SK-N-SH (cell line): ENCODE data around the gene PPP1CA. TPM values are rescaled to one million over a fixed set of nuclear protein-coding genes. Genes with fewer than 3 reads are reported as not detected.
A peak's percentile ranks its signal among the peaks of the same experiment; 100 is the strongest.

ENCODE experiments used
- CTCF ChIA-PET: fragments of 300-600, 350-600 bp; formaldehyde crosslinking; extraction: SDS; loops from one replicate; lab custom pipeline; 2021; lab: Yijun Ruan, JAX
- POLR2A ChIA-PET: fragments of 350-600 bp; sonication (Branson Sonifier 250); formaldehyde crosslinking; extraction: SDS; loops from one replicate; lab custom pipeline; 2020; ENCODE audit warnings: antibody characterized with exemption, inconsistent platforms; lab: Yijun Ruan, JAX
- DNase-seq: peaks from one replicate; pipeline ENCODE4 v3.0.0; 2012
- H2AFZ ChIP-seq: fragments of 200-600 bp; sonication (generic); 2 replicates; pipeline ENCODE4 v1.8.1; 2016; ENCODE audit warnings: antibody characterized with exemption, mild to moderate bottlenecking, low read depth
- H3F3A ChIP-seq: fragments of 200-600 bp; sonication (generic); replicated peaks from 2 replicates; pipeline ENCODE3; 2016; ENCODE audit warnings: antibody characterized with exemption, mild to moderate bottlenecking; ENCODE audit not compliant: insufficient read depth
- H3K27ac ChIP-seq, 2 experiments: fragments of 200-500 bp in 1 of 2; fragments of 200-600 bp in 1 of 2; sonication (Bioruptor generic) in 1 of 2; sonication (generic), shearing (Covaris generic) in 1 of 2; 2 replicates each; pipeline versions ENCODE4 v1.5.1 to v1.6.1; 2014 to 2016; ENCODE audit warnings: low read depth in 2 of 2, inconsistent platforms in 1 of 2, low read length in 1 of 2, mild to moderate bottlenecking in 1 of 2, mixed read lengths in 1 of 2
- H3K27me3 ChIP-seq: fragments of 200-600 bp; sonication (generic), shearing (Covaris generic); 2 replicates; pipeline ENCODE4 v1.6.1; 2016; ENCODE audit warnings: mixed run types; ENCODE audit not compliant: insufficient read depth
- H3K36me3 ChIP-seq, 2 experiments: fragments of 200-500 bp in 1 of 2; fragments of 200-600 bp in 1 of 2; sonication (Bioruptor generic) in 1 of 2; sonication (generic) in 1 of 2; replicated peaks in 1 of 2; 2 replicates each; pipeline versions ENCODE3 to v1.5.1; 2014 to 2016; ENCODE audit warnings: low read length in 1 of 2, mild to moderate bottlenecking in 1 of 2; ENCODE audit not compliant: insufficient read depth in 2 of 2, control insufficient read depth in 1 of 2
- H3K4me1 ChIP-seq, 2 experiments: fragments of 200-500 bp in 1 of 2; fragments of 200-600 bp in 1 of 2; sonication (Bioruptor generic) in 1 of 2; sonication (generic), shearing (Covaris generic) in 1 of 2; 2 replicates each; pipeline versions ENCODE4 v1.5.1 to v1.6.1; 2014 to 2016; ENCODE audit warnings: low read depth in 1 of 2, low read length in 1 of 2, mixed run types in 1 of 2; ENCODE audit not compliant: insufficient read depth in 2 of 2, control insufficient read depth in 1 of 2
- H3K4me2 ChIP-seq: fragments of 200-600 bp; sonication (generic), shearing (Covaris generic); 2 replicates; pipeline ENCODE4 v1.6.1; 2017; ENCODE audit warnings: mixed run types
- H3K4me3 ChIP-seq, 2 experiments: fragments of 200-500 bp in 1 of 2; fragments of 200-600 bp in 1 of 2; sonication (Bioruptor generic) in 1 of 2; sonication (generic), shearing (Covaris generic) in 1 of 2; 2 replicates each; pipeline versions ENCODE4 v1.5.1 to v1.8.1; 2014 to 2016; ENCODE audit warnings: low read depth in 2 of 2, inconsistent platforms in 1 of 2, low read length in 1 of 2, mild to moderate bottlenecking in 1 of 2, mixed read lengths in 1 of 2, moderate library complexity in 1 of 2
- H3K79me2 ChIP-seq: fragments of 200-600 bp; sonication (generic); 2 replicates; pipeline ENCODE4 v1.8.1; 2017; ENCODE audit warnings: mild to moderate bottlenecking; ENCODE audit not compliant: insufficient read depth
- H3K9ac ChIP-seq: fragments of 200-600 bp; sonication (generic); 2 replicates; pipeline ENCODE4 v1.6.1; 2017; ENCODE audit warnings: mixed run types
- H3K9me2 ChIP-seq: fragments of 200-600 bp; sonication (generic); 2 replicates; pipeline ENCODE4 v1.6.1; 2017; ENCODE audit warnings: mixed run types
- H3K9me3 ChIP-seq: fragments of 200-600 bp; sonication (generic); 2 replicates; pipeline ENCODE4 v1.6.1; 2017; ENCODE audit warnings: mixed run types, mild to moderate bottlenecking, moderate library complexity
- H4K20me1 ChIP-seq: fragments of 200-600 bp; sonication (generic); 2 replicates; pipeline ENCODE4 v1.6.1; 2017; ENCODE audit warnings: mild to moderate bottlenecking, mixed run types; ENCODE audit not compliant: insufficient read depth
- CHD2 ChIP-seq: fragments of 150-350 bp; IDR thresholded peaks from 2 replicates; pipeline ENCODE4 v1.6.1; 2018; ENCODE audit warnings: low read length; ENCODE audit not compliant: partially characterized antibody
- CTCF ChIP-seq: fragments of 200-600 bp; sonication (generic); IDR thresholded peaks from 2 replicates; pipeline ENCODE4 v1.6.1; 2017; ENCODE audit warnings: antibody characterized with exemption, mild to moderate bottlenecking, moderate library complexity
- FOXJ3 ChIP-seq: sonication (generic); formaldehyde crosslinking; IDR thresholded peaks from 2 replicates; pipeline ENCODE4 v1.5.1; 2020; ENCODE audit warnings: mild to moderate bottlenecking, missing genetic modification reagents
- FOXM1 ChIP-seq: IDR thresholded peaks from 2 replicates; pipeline ENCODE4 v1.4.0; 2012; ENCODE audit warnings: low read depth, mild to moderate bottlenecking
- JUND ChIP-seq: IDR thresholded peaks from 2 replicates; pipeline ENCODE4 v1.4.0; 2012
- MEF2A ChIP-seq: IDR thresholded peaks from 2 replicates; pipeline ENCODE4 v1.4.0; 2012; ENCODE audit warnings: low read depth, borderline replicate concordance
- MXI1 ChIP-seq: IDR thresholded peaks from 2 replicates; pipeline ENCODE4 v1.6.1; 2012; ENCODE audit warnings: mild to moderate bottlenecking, low read depth, low read length, improper control_type of control experiment
- NRF1 ChIP-seq: IDR thresholded peaks from 2 replicates; pipeline ENCODE4 v1.6.1; 2012; ENCODE audit warnings: low read depth, mild to moderate bottlenecking, low read length
- PBX3 ChIP-seq: IDR thresholded peaks from 2 replicates; pipeline ENCODE4; 2012
- POLR2AphosphoS5 ChIP-seq: IDR thresholded peaks from 2 replicates; pipeline ENCODE4 v1.6.1; 2012; ENCODE audit warnings: low read depth, low read length
- RCOR1 ChIP-seq: fragments of 150-350 bp; IDR thresholded peaks from 2 replicates; pipeline ENCODE4 v1.6.1; 2017; ENCODE audit warnings: antibody characterized with exemption, low read length
- RXRA ChIP-seq: IDR thresholded peaks from 2 replicates; pipeline ENCODE4 v1.4.0; 2012; ENCODE audit warnings: low read depth, mild to moderate bottlenecking, borderline replicate concordance
- SIN3A ChIP-seq: IDR thresholded peaks from 2 replicates; pipeline ENCODE4 v1.6.1; 2012; ENCODE audit warnings: low read depth, mild to moderate bottlenecking, low read length, moderate library complexity, borderline replicate concordance
- TAF1 ChIP-seq: IDR thresholded peaks from 2 replicates; pipeline ENCODE4 v1.6.1; 2012; ENCODE audit warnings: low read depth, mild to moderate bottlenecking, low read length, moderate library complexity, borderline replicate concordance
- TEAD4 ChIP-seq: IDR thresholded peaks from 2 replicates; pipeline ENCODE4 v1.4.0; 2012; ENCODE audit warnings: mild to moderate bottlenecking, borderline replicate concordance; ENCODE audit not compliant: insufficient read depth
- WGBS: methylation state at CpG from one replicate; pipeline ENCODE4 v1.1.6; 2017; ENCODE audit warnings: low lambda C conversion rate; 5-methylcytosine and 5-hydroxymethylcytosine counted together
- polyA plus RNA-seq, 3 experiments: library from polyadenylated mRNA; depleted of rRNA; stranded (reverse); fragments of >200 nt; gene quantifications; 2 replicates each; pipeline ENCODE4 v1.2.3, GENCODE V29; 2012
- TF ChIP-seq, protein P1 (sequence below): IDR thresholded peaks from 2 replicates; pipeline ENCODE4 v1.4.0; 2012; ENCODE audit warnings: low read depth, borderline replicate concordance
- TF ChIP-seq, protein P2 (sequence below): IDR thresholded peaks from 2 replicates; pipeline ENCODE4 v1.4.0; 2012; ENCODE audit warnings: low read depth, borderline replicate concordance
- TF ChIP-seq, protein P3 (sequence below): IDR thresholded peaks from 2 replicates; pipeline ENCODE4 v1.4.0; 2012; ENCODE audit warnings: low read depth

PPP1CA gene
- polyA plus RNA-seq, 1 of the 3 experiments (the other 2 are of a cell fraction): 261 TPM

GRCh38 chr11:67355023-67355793 is 46.5 kb downstream of the PPP1CA start (continued):
- TF ChIP-seq CTCF (no peak), TEAD4 (no peak), RXRA (no peak), JUND (no peak), CHD2 (no peak), MXI1 (no peak)

- no peaks in the 10 kb centered on the region for H3K9me2 ChIP-seq
- peak overlapping the region; percentile 91 to 99 for H3K27ac ChIP-seq
- peaks cover 3% of the 10 kb centered on the region; the same call in 1 of the 2 replicates for H4K20me1 ChIP-seq
- H3K27me3 ChIP-seq: no peaks in the 10 kb centered on the region
- POLR2A ChIA-PET: interaction anchor here (0.6 to 3.2 kb wide), 6 partner anchors 16 to 56 kb away, joined by 3 to 9 read pairs (median 6); partner anchors contain the start of gene RAD9A
- CTCF ChIA-PET: interaction anchor here (0.9 to 20.0 kb wide), 6 partner anchors 9 to 87 kb away, joined by 3 to 955 read pairs (median 8); partner anchors contain the start of genes ANKRD13D and CLCF1
- peak overlapping the region; percentile 62; the same call in 1 of the 2 replicates for H2AFZ ChIP-seq
- WGBS: 52% methylated on average over 8 of the region's 8 CpGs
- peaks cover 37 to 51% of the 10 kb centered on the region in 2 experiments; a peak in 3 of 4 replicates for H3K4me1 ChIP-seq
- peak overlapping the region; percentile 85 for H3K4me2 ChIP-seq
- no peak for DNase-seq
- peak overlapping the region; percentile 91 for H3K9ac ChIP-seq
- H3K79me2 ChIP-seq: peaks cover 21% of the 10 kb centered on the region
- H3K4me3 ChIP-seq: peak overlapping the region; percentile 66 to 76
- no peaks in the 10 kb centered on the region for H3K36me3 ChIP-seq
- no peaks in the 10 kb centered on the region for H3K9me3 ChIP-seq
- H3F3A ChIP-seq: peaks cover 40% of the 10 kb centered on the region
- TF ChIP-seq, protein P1, sequence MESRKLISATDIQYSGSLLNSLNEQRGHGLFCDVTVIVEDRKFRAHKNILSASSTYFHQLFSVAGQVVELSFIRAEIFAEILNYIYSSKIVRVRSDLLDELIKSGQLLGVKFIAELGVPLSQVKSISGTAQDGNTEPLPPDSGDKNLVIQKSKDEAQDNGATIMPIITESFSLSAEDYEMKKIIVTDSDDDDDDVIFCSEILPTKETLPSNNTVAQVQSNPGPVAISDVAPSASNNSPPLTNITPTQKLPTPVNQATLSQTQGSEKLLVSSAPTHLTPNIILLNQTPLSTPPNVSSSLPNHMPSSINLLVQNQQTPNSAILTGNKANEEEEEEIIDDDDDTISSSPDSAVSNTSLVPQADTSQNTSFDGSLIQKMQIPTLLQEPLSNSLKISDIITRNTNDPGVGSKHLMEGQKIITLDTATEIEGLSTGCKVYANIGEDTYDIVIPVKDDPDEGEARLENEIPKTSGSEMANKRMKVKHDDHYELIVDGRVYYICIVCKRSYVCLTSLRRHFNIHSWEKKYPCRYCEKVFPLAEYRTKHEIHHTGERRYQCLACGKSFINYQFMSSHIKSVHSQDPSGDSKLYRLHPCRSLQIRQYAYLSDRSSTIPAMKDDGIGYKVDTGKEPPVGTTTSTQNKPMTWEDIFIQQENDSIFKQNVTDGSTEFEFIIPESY: no peak
- no peak for TF ChIP-seq TAF1
- no peak for TF ChIP-seq NRF1
- TF ChIP-seq PBX3: peak; percentile 18; the same call in 1 of the 2 replicates
- TF ChIP-seq, protein P2, sequence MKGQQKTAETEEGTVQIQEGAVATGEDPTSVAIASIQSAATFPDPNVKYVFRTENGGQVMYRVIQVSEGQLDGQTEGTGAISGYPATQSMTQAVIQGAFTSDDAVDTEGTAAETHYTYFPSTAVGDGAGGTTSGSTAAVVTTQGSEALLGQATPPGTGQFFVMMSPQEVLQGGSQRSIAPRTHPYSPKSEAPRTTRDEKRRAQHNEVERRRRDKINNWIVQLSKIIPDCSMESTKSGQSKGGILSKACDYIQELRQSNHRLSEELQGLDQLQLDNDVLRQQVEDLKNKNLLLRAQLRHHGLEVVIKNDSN: no peak
- TF ChIP-seq CHD2: no peak
- TF ChIP-seq, protein P3, sequence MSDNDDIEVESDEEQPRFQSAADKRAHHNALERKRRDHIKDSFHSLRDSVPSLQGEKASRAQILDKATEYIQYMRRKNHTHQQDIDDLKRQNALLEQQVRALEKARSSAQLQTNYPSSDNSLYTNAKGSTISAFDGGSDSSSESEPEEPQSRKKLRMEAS: no peak
- TF ChIP-seq TEAD4: no peak
- no peak for TF ChIP-seq MEF2A
- no peak for TF ChIP-seq POLR2AphosphoS5
- peak; percentile 21 for TF ChIP-seq CTCF
- peak; percentile 82; the same call in 1 of the 2 replicates for TF ChIP-seq RXRA
- no peak for TF ChIP-seq FOXM1
- no peak for TF ChIP-seq RCOR1
- TF ChIP-seq SIN3A: peak; percentile 34; the same call in 1 of the 2 replicates
- no peak for TF ChIP-seq FOXJ3 (CRISPR knock-in tag)
These were observed 47.3 kb downstream of the PPP1CA start for GRCh38 chr11:67354075-67355022.
